K562 (cell line): Measurements from ENCODE around the gene AGK. TPM values are rescaled to one million over a fixed set of nuclear protein-coding genes. Genes with fewer than 3 reads are reported as not detected.

ENCODE experiments used
- BRF1 ChIP-seq: IDR thresholded peaks from 3 replicates; pipeline ENCODE4 v1.6.1; 2011; ENCODE audit warnings: borderline replicate concordance, mild to moderate bottlenecking; ENCODE audit not compliant: insufficient read length; ENCODE audit errors: extremely low read depth
- CHCHD3 ChIP-seq: fragments of 250-450 bp; sonication (Bioruptor Pico); IDR thresholded peaks from 2 replicates; pipeline ENCODE4 v2.1.2; 2022; ENCODE audit warnings: mild to moderate bottlenecking
- CHD2 ChIP-seq: IDR thresholded peaks from 2 replicates; pipeline ENCODE4 v1.6.1; 2011; ENCODE audit warnings: low read depth, low read length
- CREM ChIP-seq: IDR thresholded peaks from 2 replicates; pipeline ENCODE4 v1.6.1; 2014; ENCODE audit warnings: antibody characterized with exemption, low read depth
- CUX1 ChIP-seq: fragments of 200-800 bp; sonication (Bioruptor generic); IDR thresholded peaks from 2 replicates; pipeline ENCODE4 v1.6.1; 2016; ENCODE audit warnings: missing genetic modification characterization, missing compliant biosample characterization
- HDAC8 ChIP-seq: fragments of 450-650 bp; IDR thresholded peaks from 2 replicates; pipeline ENCODE4 v1.6.1; 2016; ENCODE audit warnings: mild to moderate bottlenecking, missing genetic modification characterization, moderate library complexity, missing compliant biosample characterization
- KAT2B ChIP-seq: IDR thresholded peaks from one replicate; pipeline ENCODE4 v1.6.1; 2012; ENCODE audit warnings: low read depth, mild to moderate bottlenecking, control low read depth, inconsistent platforms, low read length, moderate library complexity
- KDM2B ChIP-seq: fragments of 250-450 bp; sonication (Bioruptor Pico); IDR thresholded peaks from 2 replicates; pipeline ENCODE4 v1.8.0; 2021; ENCODE audit warnings: mild to moderate bottlenecking, moderate library complexity
- KDM4B ChIP-seq, 2 experiments: fragments of 450-650 bp in 1 of 2; sonication (generic) in 1 of 2; IDR thresholded peaks; 2 replicates each; pipeline ENCODE4 v1.6.1; 2016 to 2017; ENCODE audit warnings: borderline replicate concordance in 2 of 2, antibody characterized with exemption in 1 of 2, low read depth in 1 of 2, mild to moderate bottlenecking in 1 of 2
- KLF16 ChIP-seq: IDR thresholded peaks from 2 replicates; pipeline ENCODE4 v1.6.1; 2016; ENCODE audit warnings: antibody characterized with exemption
- LCOR ChIP-seq: sonication (generic); formaldehyde crosslinking; IDR thresholded peaks from 2 replicates; pipeline ENCODE4 v1.8.0; 2022; ENCODE audit warnings: mild to moderate bottlenecking, missing genetic modification reagents
- NR2C2 ChIP-seq, 2 experiments: fragments of 200-800 bp in 1 of 2; sonication (Bioruptor generic) in 1 of 2; sonication (generic) in 1 of 2; formaldehyde crosslinking in 1 of 2; IDR thresholded peaks; 2 replicates each; pipeline versions ENCODE4 v1.6.1 to v1.8.0; 2016 to 2022; ENCODE audit warnings: mild to moderate bottlenecking in 1 of 2, missing compliant biosample characterization in 1 of 2, missing genetic modification characterization in 1 of 2, missing genetic modification reagents in 1 of 2
- SMAD3 ChIP-seq: fragments of 450-650 bp; formaldehyde crosslinking; conservative IDR thresholded peaks from 2 replicates; pipeline ENCODE4 v1.4.0; 2020; ENCODE audit warnings: mild to moderate bottlenecking
- SNIP1 ChIP-seq: fragments of 450-650 bp; IDR thresholded peaks from 2 replicates; pipeline ENCODE4 v1.7.1; 2017; ENCODE audit warnings: low read depth, mild to moderate bottlenecking
- ZNF124 ChIP-seq: sonication (generic); formaldehyde crosslinking; IDR thresholded peaks from 2 replicates; pipeline ENCODE4 v1.8.1; 2022; ENCODE audit warnings: missing genetic modification reagents
- ZNF217 ChIP-seq: sonication (generic); formaldehyde crosslinking; IDR thresholded peaks from 2 replicates; pipeline ENCODE4 v1.8.0; 2022; ENCODE audit warnings: mild to moderate bottlenecking, missing genetic modification reagents
- polyA plus RNA-seq, 8 experiments: library from polyadenylated mRNA; depleted of rRNA in 4 of 8; stranded (reverse) in 5 of 8; unstranded in 3 of 8; fragments of >200 nt; fragmentation: Nextera tagmentation in 2 of 8; fragmentation: Illumina TruSeq in 1 of 8; extraction: Ambion mirVana in 2 of 8; extraction: Trizol in 1 of 8; gene quantifications; 2 replicates each; pipeline versions ENCODE4 v1.2.1 to v1.2.3, GENCODE V29; 2011 to 2014; ENCODE audit warnings: inconsistent platforms in 1 of 8, missing spikeins in 1 of 8
- total RNA-seq, 7 experiments: library from RNA; depleted of rRNA in 6 of 7; stranded (reverse); fragments of >200 nt in 6 of 7; fragmentation: Illumina TruSeq in 2 of 7; extraction: Trizol in 2 of 7; gene quantifications; 2 replicates each; pipeline versions ENCODE4 v1.2.1 to v1.2.3, GENCODE V29; 2011 to 2021; ENCODE audit warnings: low replicate concordance in 1 of 7

AGK gene
- total and polyA plus RNA-seq, 9 of the 15 experiments (the other 6 are each of a cell fraction or from before 2014, with no cell fraction given): 50.7 to 128 (median 71.8) TPM

DNA sequence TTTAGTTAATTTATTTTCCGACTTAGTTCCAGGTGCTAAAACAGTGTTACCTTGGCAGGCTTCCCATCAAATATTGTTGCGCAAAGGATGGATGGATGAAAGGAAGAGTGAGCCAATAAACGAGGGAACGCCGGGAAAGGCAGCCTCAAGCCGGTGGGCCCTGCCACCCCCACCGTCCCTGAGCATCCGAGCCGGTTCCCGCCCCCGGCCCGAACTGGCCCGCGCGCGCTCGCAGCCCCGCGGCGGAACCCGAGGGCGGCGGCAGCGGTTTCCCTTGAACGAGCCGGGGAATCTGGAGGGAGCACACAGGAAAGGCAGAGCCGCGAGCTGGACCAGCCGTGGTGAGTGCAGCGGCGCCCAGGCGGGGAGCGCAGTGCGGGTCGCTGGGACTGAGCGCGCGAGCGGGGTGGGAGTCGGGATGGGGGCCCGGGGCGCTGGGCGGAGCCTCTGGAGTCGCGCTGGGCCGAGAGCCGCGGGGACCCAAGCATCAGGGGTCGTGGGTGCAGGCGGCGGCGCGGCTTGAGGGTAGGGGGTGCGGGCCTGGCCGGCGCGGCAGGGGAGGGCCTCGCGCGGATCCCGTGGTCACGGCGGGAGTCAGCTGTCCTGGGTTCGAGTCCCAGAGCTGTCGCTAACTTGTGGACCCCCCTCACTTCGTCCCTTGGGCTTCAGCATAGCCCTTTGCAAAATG, at the start of gene AGK (continued):
- no peak for TF ChIP-seq CUX1 (CRISPR knock-in tag)
- no peak for TF ChIP-seq SMAD3 (CRISPR knock-in tag)
- no peak for TF ChIP-seq CHD2
- TF ChIP-seq ZNF124 (CRISPR knock-in tag): no peak
- TF ChIP-seq KDM4B (IDR thresholded peaks at IDR 0.05; ENCODE audit: borderline replicate concordance in 2 of 2, low read depth in 1 of 2): peak in 1 of 2 experiments; percentile 85; a peak in 1 of 4 replicates
- TF ChIP-seq HDAC8 (tag): no peak
- TF ChIP-seq KAT2B: no peak
- TF ChIP-seq ZNF217: no peak
- TF ChIP-seq CHCHD3: no peak
- TF ChIP-seq CREM: peak; percentile 75
- no peak for TF ChIP-seq BRF1
- TF ChIP-seq SNIP1: no peak
- TF ChIP-seq LCOR (CRISPR knock-in tag): peak; percentile 79; the same call in 1 of the 2 replicates
- TF ChIP-seq KDM2B (CRISPR knock-in tag): peak; percentile 62; the same call in 1 of the 2 replicates
- peak; percentile 85 for TF ChIP-seq NR2C2 (CRISPR knock-in tag; IDR thresholded peaks at IDR 0.05)
- TF ChIP-seq NR2C2 (tag; IDR thresholded peaks at IDR 0.05): peak; percentile 55; the same call in 1 of the 2 replicates
- TF ChIP-seq KLF16: no peak
